Measurements from ENCODE around the gene HNRNPA0. TPM values are rescaled to one million over a fixed set of nuclear protein-coding genes. Genes with fewer than 3 reads are reported as not detected.
A peak's percentile ranks its signal among the peaks of the same experiment; 100 is the strongest.

The HNRNPA0 gene
- total RNA-seq (10 to 100 TPM; 42.7 to 45.9 TPM), polyA plus RNA-seq (20.1 TPM)

DNA sequence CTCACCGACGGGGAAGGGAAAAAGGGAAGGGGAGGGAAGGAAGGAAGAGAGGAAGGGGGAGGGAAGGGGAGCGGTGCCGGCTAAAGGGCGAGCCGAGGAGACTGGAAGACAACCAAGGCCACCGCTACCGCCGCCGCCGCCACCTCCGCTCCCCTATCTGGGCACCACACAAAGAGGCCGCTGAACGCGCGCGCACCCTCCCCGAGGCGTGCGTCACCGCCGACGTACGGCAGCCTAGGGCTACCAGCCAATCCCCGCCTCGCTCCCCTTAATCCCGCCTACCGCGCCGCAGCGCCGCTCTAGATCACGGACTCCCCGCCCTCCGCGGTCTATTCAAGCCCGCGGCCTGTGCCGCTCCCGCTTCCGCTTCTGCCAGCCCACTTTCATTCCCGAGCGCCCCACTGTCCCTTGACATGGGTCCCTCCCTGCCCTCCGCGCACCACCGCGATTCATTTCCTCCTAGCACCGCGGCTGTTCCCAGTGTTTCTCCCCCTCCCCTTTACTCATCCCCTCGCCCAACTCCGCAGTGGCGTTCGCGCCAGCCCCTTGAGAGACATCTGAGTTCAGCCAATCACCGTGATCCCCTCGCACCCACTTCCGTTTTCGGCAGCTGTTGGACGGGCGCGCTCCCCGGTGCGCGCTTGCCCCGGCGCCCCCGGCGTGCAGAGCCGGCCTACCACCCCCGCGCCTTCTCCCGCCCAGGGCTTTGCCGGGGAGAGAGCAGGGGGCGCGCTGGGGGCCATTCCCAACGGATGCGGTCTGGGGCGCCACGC lies at the start of gene HNRNPA0:
Gene HNRNPA0, minus strand, starts transcription at position 176 of the 773 bp plus-strand sequence. CDS start 297 bp downstream, outside the sequence.
- H3K27me3 Mint-ChIP-seq = peaks cover 4 to 10% of the 10 kb centered on the region in 2 donors
- H3K36me3 Mint-ChIP-seq = peaks cover 0 to 41% (median 4%) of the 10 kb centered on the region in 3 donors
- H3K4me1 Mint-ChIP-seq = peaks cover 31 to 40% (median 38%) of the 10 kb centered on the region in 3 donors
- H3K9me3 Mint-ChIP-seq = no peaks in the 10 kb centered on the region
- Histone ChIP-seq H3K4me3 (ENCODE audit: low read length) (peak within 1 kb of the TSS; percentile 98), H3K27ac (ENCODE audit: low read depth, low read length) (peak within 1 kb of the TSS; percentile 100), H3K4me1 (ENCODE audit: insufficient read depth, low read length) (peaks cover 29% of the 10 kb centered on the region), H3K27me3 (ENCODE audit: insufficient read depth, low read length, poor library complexity, severe bottlenecking) (no peaks in the 10 kb centered on the region), H3K36me3 (ENCODE audit: insufficient read depth, low read length) (peaks cover 9% of the 10 kb centered on the region), H3K9me3 (ENCODE audit: low read length) (no peaks in the 10 kb centered on the region)
- CTCF ChIA-PET = interaction anchor here (1.0 to 2.5 kb wide), 7 partner anchors 12 to 276 kb away, joined by 3 to 25 read pairs (median 3); partner anchors contain the start of gene KLHL3
- peak; percentile 95 to 99 (median 98) for DNase-seq
- H3K4me3 Mint-ChIP-seq = peak within 1 kb of the TSS; percentile 97 to 100 (median 99)
- POLR2A ChIA-PET = interaction anchor here (0.6 to 2.6 kb wide), 12 partner anchors 12 to 599 kb away, joined by 3 to 23 read pairs (median 4); partner anchors contain the start of genes KIF20A and KLHL3
- peak within 1 kb of the TSS; percentile 99 to 100 (median 100) for H3K27ac Mint-ChIP-seq

DNA sequence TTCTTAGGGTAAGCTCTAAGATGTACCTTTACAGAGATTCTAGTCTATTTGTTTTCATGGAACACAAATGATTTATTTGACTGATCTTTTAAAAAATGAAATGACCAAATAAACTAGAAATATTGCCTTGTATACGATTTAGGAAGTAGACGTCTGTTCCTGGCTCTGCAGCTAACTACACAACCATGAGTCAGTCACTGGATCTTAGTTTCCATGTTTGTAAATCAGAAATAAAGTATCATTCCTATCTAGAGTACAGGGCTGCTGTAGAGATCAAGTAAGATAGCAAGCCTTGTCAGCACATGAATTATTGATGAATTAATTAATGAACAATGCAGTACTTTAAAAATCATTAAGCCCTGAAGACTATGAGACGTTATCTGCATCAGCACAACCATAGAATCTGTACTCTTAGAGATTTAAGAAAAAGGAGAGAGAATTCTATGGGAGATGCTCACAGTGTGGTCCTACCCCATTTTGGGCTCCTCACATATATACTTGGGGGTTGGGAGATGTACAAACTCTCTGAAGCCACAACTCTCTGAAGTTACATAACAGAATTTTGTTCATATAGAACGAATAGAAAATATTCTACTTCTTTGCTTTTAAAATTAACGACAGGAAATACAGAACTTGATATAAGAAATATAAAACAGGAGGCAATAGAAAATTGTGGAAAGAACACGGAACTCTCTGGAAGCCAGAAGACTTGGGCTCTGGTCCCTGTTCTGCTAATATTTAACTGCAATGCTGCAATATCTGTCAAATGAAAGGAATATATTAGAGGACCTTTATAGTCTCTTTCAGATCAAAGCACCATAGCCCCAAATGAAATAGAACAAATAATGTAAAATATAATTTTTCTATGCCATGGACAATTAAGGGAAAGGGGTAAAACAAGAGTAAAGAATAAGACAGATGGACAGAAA lies 48.4 kb upstream of the HNRNPA0 start:
- H3K36me3 Mint-ChIP-seq = no peaks in the 10 kb centered on the region
- DNase-seq = no peak
- H3K27ac Mint-ChIP-seq = no peak overlapping the region
- ChIA-PET POLR2A (no interaction called here), CTCF (no interaction called here)
- Histone ChIP-seq H3K27me3 (ENCODE audit: insufficient read depth, low read length, poor library complexity, severe bottlenecking) (no peaks in the 10 kb centered on the region), H3K27ac (ENCODE audit: low read depth, low read length) (no peak overlapping the region), H3K9me3 (ENCODE audit: low read length) (no peaks in the 10 kb centered on the region), H3K4me1 (ENCODE audit: insufficient read depth, low read length) (no peaks in the 10 kb centered on the region), H3K4me3 (ENCODE audit: low read length) (no peak overlapping the region), H3K36me3 (ENCODE audit: insufficient read depth, low read length) (no peaks in the 10 kb centered on the region)
- H3K27me3 Mint-ChIP-seq = peaks cover 0 to 5% of the 10 kb centered on the region in 2 donors
- no peaks in the 10 kb centered on the region for H3K4me1 Mint-ChIP-seq
- no peaks in the 10 kb centered on the region for H3K9me3 Mint-ChIP-seq
- H3K4me3 Mint-ChIP-seq = no peak overlapping the region

DNA sequence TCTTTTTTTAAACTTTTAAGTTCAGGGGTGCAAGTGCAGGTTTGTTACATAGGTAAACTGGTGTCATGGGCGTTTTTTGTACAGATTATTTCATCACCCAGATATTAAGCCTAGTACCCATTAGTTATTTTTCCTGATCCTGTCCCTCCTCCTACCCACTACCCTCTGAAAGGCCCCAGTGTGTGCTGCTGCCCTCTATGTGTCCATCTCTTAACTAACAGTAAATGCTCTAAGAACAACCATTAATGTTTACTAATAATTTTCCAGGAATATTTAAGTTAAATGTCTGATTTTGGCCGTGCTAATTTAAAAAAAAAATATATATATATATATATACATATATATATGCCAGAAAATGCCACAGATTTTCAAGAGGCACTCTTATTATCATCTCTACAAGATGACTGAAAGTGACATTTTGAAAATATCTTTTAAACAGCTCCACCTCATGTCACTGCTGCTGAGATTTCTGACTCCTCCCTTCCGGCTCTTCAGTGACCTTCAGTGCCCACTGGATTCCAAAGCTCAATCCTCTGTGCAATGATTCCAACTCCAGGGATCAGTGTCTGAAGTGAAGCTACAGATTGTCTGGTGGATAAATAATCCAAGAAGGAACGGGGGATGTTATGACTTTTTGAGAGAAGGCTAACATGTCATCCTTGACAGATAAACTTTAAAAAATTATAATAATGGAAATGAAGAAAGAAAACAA lies 46.7 kb upstream of the HNRNPA0 start:
- H3K36me3 ChIP-seq (ENCODE audit: insufficient read depth, low read length) = no peaks in the 10 kb centered on the region
- Mint-ChIP-seq H3K9me3 (no peaks in the 10 kb centered on the region), H3K4me3 (no peak overlapping the region), H3K27ac (no peak overlapping the region), H3K27me3 (peaks cover 0 to 5% of the 10 kb centered on the region in 2 donors), H3K4me1 (no peaks in the 10 kb centered on the region), H3K36me3 (no peaks in the 10 kb centered on the region)
- H3K4me1 ChIP-seq (ENCODE audit: insufficient read depth, low read length) = no peaks in the 10 kb centered on the region
- no peak for DNase-seq
- ChIA-PET CTCF (no interaction called here), POLR2A (no interaction called here)
- H3K27me3 ChIP-seq (ENCODE audit: insufficient read depth, low read length, poor library complexity, severe bottlenecking) = no peaks in the 10 kb centered on the region
- no peak overlapping the region for H3K27ac ChIP-seq (ENCODE audit: low read depth, low read length)
- H3K4me3 ChIP-seq (ENCODE audit: low read length) = no peak overlapping the region
- H3K9me3 ChIP-seq (ENCODE audit: low read length) = no peaks in the 10 kb centered on the region

DNA sequence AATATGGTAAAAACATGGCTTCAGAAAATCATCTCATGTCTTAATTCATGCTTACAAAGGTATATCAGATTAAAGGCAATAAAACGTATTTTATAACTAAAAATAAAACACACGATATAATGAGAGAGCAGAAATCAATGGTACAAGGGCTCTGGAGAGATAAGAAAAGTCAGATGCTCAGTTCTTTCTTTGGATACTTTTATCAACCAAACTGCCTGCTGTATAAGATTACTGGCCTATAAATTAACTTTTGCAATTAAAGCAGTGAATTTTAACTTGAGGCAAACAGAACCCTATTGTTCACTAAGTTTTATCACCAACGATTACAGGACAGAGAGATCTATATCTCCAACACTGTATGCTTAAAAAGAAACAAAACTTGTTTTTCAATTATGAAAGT lies 42.1 kb upstream of the HNRNPA0 start:
- CTCF ChIA-PET = no interaction called here
- peaks cover 0 to 3% (median 0%) of the 10 kb centered on the region in 3 donors for H3K36me3 Mint-ChIP-seq

DNA sequence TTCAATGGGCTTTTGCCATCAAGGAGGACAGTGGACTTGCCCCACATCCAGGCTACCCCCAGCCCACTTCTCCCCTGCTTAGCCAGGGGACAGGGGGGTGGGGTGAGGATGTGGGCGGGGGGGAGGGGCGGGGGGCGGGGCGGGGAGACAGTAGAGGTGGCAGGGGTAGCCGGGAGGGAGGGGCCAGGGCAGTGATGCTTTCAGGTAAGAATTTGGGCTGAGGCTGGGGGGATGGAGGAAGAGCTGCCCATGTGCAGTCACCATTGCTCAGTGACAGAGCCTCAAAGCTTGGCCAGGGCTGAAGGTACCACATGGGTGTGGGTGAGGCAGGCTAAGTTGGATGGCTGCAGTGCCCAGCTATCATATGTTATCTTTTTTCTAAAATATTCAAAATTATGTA lies 40.7 kb upstream of the HNRNPA0 start:
- Mint-ChIP-seq H3K4me1 (no peaks in the 10 kb centered on the region), H3K27ac (no peak overlapping the region), H3K9me3 (no peaks in the 10 kb centered on the region), H3K4me3 (no peak overlapping the region), H3K27me3 (no peaks in the 10 kb centered on the region), H3K36me3 (peaks cover 0 to 3% (median 0%) of the 10 kb centered on the region in 3 donors)
- CTCF ChIA-PET = no interaction called here
- DNase-seq = no peak
- no peaks in the 10 kb centered on the region for H3K27me3 ChIP-seq (ENCODE audit: insufficient read depth, low read length, poor library complexity, severe bottlenecking)
- H3K9me3 ChIP-seq (ENCODE audit: low read length) = no peaks in the 10 kb centered on the region
- H3K4me1 ChIP-seq (ENCODE audit: insufficient read depth, low read length) = no peaks in the 10 kb centered on the region
- POLR2A ChIA-PET = no interaction called here
- no peak overlapping the region for H3K27ac ChIP-seq (ENCODE audit: low read depth, low read length)
- H3K36me3 ChIP-seq (ENCODE audit: insufficient read depth, low read length) = no peaks in the 10 kb centered on the region
- H3K4me3 ChIP-seq (ENCODE audit: low read length) = no peak overlapping the region

More for the DNA sequence above, 42.1 kb upstream of the HNRNPA0 start:
- H3K9me3 ChIP-seq (ENCODE audit: low read length) = no peaks in the 10 kb centered on the region
- Mint-ChIP-seq H3K27me3 (no peaks in the 10 kb centered on the region), H3K4me3 (no peak overlapping the region), H3K4me1 (no peaks in the 10 kb centered on the region), H3K9me3 (no peaks in the 10 kb centered on the region), H3K27ac (no peak overlapping the region)
- H3K27ac ChIP-seq (ENCODE audit: low read depth, low read length) = no peak overlapping the region
- no peak overlapping the region for H3K4me3 ChIP-seq (ENCODE audit: low read length)
- no peaks in the 10 kb centered on the region for H3K36me3 ChIP-seq (ENCODE audit: insufficient read depth, low read length)
- DNase-seq = no peak
- POLR2A ChIA-PET = no interaction called here
- H3K4me1 ChIP-seq (ENCODE audit: insufficient read depth, low read length) = no peaks in the 10 kb centered on the region
- no peaks in the 10 kb centered on the region for H3K27me3 ChIP-seq (ENCODE audit: insufficient read depth, low read length, poor library complexity, severe bottlenecking)

DNA sequence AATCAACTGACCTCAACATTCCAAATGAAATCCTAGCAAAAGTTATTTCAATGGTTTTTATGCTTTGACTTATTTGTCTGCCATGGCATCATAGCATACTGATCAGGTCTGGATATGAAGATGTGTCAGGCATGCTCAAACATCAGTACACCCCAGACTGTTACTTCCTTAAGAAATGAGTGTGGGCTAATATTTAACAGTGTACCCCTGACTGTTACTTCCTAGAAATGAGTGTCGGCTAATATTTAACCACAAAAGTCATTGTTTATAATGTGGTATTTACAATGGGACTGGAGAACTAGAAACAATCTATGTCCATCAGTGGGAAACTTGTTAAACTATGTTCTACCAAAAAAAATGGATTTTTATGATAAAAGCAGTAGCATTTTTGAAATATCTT lies 38.1 kb upstream of the HNRNPA0 start:
- no peak overlapping the region for H3K4me3 Mint-ChIP-seq
- H3K4me1 Mint-ChIP-seq = no peaks in the 10 kb centered on the region

DNA sequence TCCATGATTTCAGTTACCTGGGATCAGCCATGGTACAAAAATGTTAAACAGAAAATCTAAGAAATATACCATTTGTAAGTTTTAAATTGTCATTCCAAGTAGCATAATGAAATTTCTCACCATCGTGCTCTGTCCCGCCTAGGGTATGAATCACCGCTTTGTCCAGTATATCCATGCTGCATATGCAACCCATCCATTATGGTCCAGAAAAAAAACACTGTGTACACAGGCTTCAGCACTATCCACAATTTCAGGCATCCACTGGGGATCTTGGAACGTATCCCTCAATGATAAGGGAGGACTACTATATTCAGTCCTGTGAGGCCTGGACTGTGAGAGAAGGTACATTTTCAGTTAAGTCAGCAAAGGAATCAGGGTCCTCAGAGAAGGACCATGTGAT lies 37.6 kb upstream of the HNRNPA0 start:
- H3K27me3 ChIP-seq (ENCODE audit: insufficient read depth, low read length, poor library complexity, severe bottlenecking) = no peaks in the 10 kb centered on the region
- no peaks in the 10 kb centered on the region for H3K4me1 ChIP-seq (ENCODE audit: insufficient read depth, low read length)
- Mint-ChIP-seq H3K4me1 (no peaks in the 10 kb centered on the region), H3K27ac (no peak overlapping the region), H3K4me3 (no peak overlapping the region), H3K27me3 (peaks cover 0 to 2% of the 10 kb centered on the region in 2 donors), H3K36me3 (peaks cover 0 to 5% (median 3%) of the 10 kb centered on the region in 3 donors), H3K9me3 (peaks cover 0 to 2% (median 0%) of the 10 kb centered on the region in 5 donors)
- ChIA-PET POLR2A (no interaction called here), CTCF (no interaction called here)
- H3K27ac ChIP-seq (ENCODE audit: low read depth, low read length) = no peak overlapping the region
- no peaks in the 10 kb centered on the region for H3K9me3 ChIP-seq (ENCODE audit: low read length)
- no peaks in the 10 kb centered on the region for H3K36me3 ChIP-seq (ENCODE audit: insufficient read depth, low read length)
- no peak overlapping the region for H3K4me3 ChIP-seq (ENCODE audit: low read length)
- DNase-seq = no peak

More for the DNA sequence above, 38.1 kb upstream of the HNRNPA0 start:
- H3K4me3 ChIP-seq (ENCODE audit: low read length) = no peak overlapping the region
- Mint-ChIP-seq H3K36me3 (peaks cover 0 to 5% (median 3%) of the 10 kb centered on the region in 3 donors), H3K27me3 (no peaks in the 10 kb centered on the region), H3K27ac (no peak overlapping the region), H3K9me3 (peaks cover 0 to 2% (median 0%) of the 10 kb centered on the region in 5 donors)
- H3K4me1 ChIP-seq (ENCODE audit: insufficient read depth, low read length) = no peaks in the 10 kb centered on the region
- ChIA-PET CTCF (no interaction called here), POLR2A (no interaction called here)
- H3K9me3 ChIP-seq (ENCODE audit: low read length) = no peaks in the 10 kb centered on the region
- no peaks in the 10 kb centered on the region for H3K27me3 ChIP-seq (ENCODE audit: insufficient read depth, low read length, poor library complexity, severe bottlenecking)
- H3K27ac ChIP-seq (ENCODE audit: low read depth, low read length) = no peak overlapping the region
- H3K36me3 ChIP-seq (ENCODE audit: insufficient read depth, low read length) = no peaks in the 10 kb centered on the region
- DNase-seq = no peak

Data from CD8-positive, alpha-beta memory T cell (primary cell).